HUDEP-2 (cell line): ENCODE results near the gene TAF6.

Experiments used
- DNase-seq, 76 experiments: peaks; one replicate each; lab custom pipeline; 2025; ENCODE audit not compliant: unreplicated experiment in 76 of 76; lab: John Stamatoyannopoulos, UW

The TAF6 gene

GRCh38 chr7:100098913-100099312 lies 20.2 kb downstream of the TAF6 start:
- no peak for DNase-seq

- no peak for DNase-seq
These were observed 23.5 kb downstream of the TAF6 start for GRCh38 chr7:100095704-100096103.

- no peak for DNase-seq
These were observed 23.9 kb downstream of the TAF6 start for GRCh38 chr7:100095289-100095688.

DNA sequence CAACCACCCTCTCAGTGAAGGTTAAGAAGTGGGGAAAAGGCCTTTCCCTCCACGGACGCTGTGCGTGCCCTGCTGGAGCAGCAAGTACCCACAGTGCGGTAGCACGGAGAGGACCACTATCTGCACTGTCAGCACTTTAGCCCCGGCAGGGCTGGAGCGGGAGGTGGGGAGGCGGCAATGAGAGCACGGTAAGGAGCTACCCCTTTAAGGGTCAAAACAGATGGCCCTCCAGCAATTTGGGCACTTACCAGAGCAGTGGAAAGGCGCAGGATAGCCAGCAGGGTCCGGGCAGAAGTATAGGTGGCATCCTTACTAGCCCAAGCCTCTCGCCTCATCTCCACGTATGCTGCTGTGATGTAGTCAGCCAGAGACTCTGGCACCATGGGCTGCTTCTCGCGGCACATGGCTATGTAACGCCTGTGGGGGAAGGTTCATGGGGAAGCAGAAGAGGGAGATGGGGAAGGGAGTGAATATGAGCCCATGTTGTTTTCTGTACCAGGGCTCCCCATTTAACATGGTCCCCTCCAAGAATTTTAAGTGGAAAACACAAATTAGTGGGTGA lies 25.2 kb downstream of the TAF6 start:
- no peak for DNase-seq

DNA sequence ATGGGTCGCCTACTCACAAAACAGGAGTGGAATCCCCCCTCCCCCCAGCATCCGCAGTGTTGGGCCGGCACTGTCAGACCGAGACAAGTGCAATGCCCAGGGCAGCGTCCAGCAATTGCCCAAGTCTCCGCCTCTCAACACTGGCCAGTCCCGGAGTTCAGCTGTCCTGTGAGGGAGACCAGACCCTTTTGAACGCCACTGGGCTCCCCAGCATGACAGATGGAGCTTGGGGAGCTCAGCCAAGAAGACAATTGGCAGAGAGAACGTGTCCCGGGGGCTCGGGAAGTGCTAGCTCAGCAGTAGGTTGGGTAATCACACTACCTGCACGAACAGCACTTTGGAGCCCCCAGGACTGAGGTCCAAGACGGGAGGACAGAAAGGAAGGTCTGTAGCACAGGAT lies 25.7 kb downstream of the TAF6 start:
- no peak for DNase-seq

- no peak for DNase-seq
These were observed 26.1 kb downstream of the TAF6 start for GRCh38 chr7:100093054-100093453.

- peak in 14 of 76 experiments; percentile 3 to 38 (median 13) for DNase-seq
These were observed 27.6 kb downstream of the TAF6 start for GRCh38 chr7:100091411-100092181.

DNA sequence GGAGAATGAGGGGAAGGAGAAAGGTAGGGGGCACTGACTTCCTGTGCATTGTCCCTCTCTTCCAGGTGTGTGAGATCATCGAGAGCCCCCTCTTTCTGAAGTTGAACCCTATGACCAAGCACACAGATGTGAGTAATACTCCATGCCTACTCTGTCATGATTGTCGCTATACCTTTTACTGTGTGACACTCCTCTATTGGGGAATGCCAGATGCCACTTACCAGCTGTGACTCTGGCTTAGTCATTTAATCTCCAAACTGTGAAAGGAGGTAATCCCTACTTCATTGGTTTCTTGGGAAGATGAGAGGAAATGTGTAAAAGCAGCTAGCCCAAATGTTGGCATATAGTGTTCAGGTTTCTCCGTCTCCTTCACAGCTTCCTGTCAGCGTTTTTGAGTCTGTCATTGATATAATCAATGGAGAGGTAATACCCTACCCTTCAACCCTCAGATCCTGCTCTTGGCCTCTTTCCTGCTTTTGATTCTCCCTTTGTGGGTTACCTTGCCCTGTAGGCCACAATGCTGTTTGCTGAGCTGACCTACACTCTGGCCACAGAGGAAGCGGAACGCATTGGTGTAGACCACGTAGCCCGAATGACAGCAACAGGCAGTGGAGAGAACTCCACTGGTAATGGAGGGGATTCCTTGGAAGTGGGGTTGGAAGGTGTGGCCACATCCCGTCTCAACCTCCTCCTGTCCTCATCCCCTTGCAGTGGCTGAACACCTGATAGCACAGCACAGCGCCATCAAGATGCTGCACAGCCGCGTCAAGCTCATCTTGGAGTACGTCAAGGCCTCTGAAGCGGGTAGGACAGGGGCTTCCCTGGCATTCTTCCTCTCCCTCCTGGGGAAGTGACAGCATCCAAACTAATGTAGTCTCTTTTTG lies 28.4 kb downstream of the TAF6 start:
- DNase-seq: no peak

DNA sequence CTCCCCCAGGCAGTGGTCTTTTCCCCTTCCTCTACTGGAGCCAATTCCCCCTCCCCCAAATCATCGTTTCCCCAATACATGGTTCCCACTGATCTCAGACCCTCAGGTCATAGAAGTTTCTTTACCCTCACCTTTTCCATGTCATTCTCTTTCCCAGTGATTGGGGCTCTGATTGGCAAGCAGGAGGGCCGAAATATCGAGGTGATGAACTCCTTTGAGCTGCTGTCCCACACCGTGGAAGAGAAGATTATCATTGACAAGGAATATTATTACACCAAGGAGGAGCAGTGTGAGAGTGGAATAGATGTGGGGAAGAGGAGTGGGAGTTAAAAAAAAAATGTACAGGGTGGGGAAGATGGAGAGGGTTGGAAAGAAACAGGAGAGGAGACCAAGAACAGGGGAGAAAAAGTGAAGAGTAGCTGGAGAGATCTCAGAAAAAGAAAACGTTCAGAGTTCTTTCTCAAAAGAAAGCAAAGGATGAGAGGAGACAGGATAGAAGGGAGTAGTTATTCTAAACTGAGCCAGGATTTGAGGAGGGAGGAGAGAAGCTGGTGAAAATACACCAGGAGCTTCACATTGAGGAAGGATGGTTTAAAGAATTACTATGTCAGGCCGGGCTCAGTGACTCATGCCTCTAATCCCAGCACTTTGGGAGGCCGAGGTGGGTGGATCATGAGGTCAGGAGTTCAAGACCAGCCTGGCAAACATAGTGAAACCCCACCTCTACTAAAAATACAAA lies 29.5 kb downstream of the TAF6 start:
- DNase-seq: no peak

DNA sequence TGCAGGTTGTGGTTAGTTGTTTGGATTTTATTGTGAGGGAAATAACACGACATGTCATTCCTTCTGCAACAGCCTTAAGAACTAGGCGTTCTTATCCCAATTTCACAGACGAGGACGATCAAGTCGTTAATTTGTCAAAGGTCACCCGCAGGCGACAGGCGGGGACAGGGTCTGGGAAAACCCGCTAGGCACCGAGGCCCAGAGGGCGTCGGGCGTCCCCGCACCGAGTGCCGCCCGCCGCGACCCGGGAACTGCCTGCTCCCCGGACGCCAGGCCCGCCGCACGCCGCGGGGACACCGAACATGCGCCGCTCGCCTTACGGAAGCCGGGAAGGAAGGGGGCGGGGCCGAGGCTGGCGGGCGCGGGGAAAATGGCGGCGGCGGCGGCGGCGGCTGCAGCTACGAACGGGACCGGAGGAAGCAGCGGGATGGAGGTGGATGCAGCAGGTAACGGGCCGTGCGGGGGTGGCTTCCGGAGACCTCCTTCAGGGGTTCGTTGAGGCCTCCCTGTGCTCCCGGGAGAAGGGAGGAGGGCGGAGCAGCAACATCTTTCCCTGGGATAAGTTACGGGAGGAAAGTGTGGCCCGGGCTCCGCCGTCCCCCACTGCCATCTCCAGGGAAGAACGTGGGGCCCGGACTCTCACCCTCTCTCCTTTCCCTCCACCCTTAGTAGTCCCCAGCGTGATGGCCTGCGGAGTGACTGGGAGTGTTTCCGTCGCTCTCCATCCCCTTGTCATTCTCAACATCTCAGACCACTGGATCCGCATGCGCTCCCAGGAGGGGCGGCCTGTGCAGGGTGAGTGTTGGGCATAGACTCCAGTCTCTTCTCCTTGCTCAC lies 30.3 kb downstream of the TAF6 start, which contains the start of gene COPS6:
TSS of gene COPS6 (plus strand) at position 349 of the 837 bp plus-strand sequence. CDS start at position 371, 22 bp downstream.
- peak in 69 of 76 experiments; percentile 11 to 82 (median 60) for DNase-seq

DNA sequence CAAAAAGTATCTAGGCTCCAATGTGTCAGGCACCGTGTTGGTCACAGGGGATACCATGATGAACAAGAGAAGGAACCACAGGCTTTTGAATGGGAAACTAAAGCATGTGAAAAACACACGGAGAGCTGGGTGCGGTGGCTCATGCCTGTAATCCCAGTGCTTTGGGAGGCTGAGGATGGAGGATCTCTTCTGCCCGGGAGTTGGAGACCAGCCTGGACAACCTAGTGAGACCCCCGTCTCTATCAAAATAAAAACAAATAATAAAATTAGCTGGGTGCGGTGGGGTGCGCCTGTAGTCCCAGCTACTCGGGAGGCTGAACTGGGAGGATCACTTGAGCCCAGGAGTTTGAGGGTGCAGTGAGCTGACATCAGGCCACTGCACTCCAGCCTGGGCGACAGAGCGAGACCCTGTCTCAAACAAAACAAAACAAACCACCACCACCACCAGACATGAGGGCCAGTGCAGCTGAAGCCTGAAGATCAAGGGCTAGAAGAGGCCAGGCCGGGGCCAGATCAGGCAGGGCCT lies 31.0 kb downstream of the TAF6 start:
- no peak for DNase-seq

DNA sequence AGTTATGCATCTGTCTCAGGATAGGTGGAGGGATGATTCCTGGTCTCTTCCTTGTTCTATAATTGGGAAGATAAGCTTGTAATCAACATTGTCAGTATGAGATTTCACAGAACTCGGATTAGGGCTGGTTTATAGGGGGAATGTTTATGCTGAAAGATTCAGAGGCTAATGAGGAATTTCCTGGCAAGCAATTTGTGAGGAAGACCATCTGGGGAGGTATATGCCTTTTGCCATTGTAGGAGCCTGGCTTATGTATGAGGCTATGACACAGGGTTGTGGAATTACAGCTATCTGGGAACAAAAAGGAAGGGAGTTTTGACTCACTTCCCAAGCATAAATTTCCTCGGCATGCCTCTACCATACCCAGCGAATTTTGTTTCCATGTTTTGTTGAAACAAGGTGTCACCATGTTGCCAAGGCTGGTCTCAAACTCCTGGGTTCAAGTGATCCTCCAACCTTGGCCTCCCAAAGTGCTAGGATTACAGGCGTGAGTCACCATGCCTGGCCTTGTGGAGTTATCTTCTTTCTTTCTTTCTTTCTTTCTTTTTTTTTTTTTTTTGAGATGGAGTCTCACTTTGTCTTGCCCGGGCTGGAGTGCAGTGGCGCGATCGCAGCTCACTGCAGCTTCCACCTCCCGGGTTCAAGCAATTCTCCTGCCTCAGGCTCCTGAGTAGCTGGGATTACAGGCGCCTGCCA lies 32.0 kb downstream of the TAF6 start:
- DNase-seq: no peak

DNA sequence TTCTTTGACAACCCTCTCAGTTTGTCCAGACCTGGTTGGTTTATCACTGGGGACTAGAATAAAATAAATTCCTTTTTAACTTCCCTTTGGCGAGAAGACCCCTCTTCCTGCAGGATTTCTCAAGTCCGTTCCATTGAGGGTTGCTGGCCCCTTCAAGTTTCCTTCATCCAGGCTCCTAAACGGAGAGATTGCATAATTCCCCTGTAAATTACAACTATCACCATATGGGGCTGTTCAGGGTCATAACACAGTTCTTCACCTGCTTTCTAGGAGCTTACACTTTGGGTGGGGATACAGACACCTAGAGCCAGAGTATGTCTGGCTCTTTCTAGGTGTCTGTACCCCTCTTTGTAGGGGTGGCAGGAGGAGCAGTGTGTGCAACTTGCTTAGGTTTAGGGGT lies 33.6 kb downstream of the TAF6 start:
- DNase-seq: no peak

- DNase-seq: no peak
These were observed 36.2 kb downstream of the TAF6 start for GRCh38 chr7:100082978-100083377.

DNA sequence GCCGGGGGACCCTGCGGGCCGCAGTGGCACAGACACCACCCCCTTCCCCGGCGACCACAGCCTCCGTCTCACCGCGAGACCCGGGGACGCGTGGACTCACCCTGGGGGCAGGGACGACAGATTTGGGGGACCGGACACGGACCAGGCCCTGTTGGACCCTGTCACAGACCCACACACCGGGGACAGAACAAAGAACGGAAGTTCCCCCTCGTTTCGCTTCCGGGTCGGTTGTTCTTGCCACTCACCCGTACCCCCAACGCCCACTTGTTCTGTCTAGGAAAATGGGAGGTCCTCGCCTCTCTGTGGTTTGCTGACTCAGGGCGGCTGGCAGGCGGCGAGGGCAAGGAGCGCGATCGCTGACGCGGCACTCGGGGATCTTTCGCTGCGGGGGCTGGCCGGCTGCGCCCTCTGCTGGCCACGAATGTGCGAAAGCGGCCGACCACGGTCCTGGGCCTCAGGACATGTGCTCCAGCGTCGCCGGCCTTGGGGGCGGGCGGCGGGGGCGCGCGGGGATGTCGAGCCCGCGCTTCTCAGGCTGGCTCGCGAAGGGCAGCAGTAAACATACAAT lies 37.5 kb downstream of the TAF6 start, which contains the start of gene ZNF3:
TSS of gene ZNF3 (minus strand) at position 189 of the 568 bp plus-strand sequence. CDS start 4,366 bp downstream, outside the sequence.
- peak; percentile 44 to 99 (median 98) for DNase-seq

DNA sequence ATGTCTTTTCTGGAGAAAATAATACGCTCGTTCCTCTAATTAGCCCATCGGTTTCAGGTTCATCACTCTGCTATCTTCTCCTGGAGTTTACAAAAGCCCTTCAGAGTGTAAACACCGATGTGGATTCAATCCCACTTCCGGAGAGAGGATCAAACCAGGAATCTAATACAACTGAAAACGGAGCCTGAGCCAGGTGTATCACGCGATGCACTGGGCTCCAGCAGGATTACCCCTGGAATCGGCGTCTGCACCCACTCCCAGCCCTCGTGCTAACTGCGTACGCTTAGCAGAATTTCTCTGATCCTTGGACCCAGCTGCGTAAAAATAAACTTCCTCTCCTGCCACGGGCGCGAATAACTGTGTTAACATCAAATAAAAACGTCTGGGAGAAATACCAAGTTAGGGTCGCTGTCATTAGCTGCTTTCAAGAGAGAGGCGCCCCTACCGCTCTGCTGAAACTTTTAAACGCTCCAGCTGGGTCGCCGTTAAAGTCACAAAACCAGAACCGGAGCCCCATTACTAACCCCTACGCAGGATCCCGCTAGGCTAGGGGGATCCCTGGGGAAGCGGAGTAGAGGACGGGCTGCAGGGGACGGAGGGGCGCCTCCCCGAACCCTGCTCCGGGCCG lies 38.1 kb downstream of the TAF6 start:
- peak in 2 of 76 experiments; percentile 3 to 14 for DNase-seq

GRCh38 chr7:100079024-100079560 lies 40.1 kb downstream of the TAF6 start:
- no peak for DNase-seq

GRCh38 chr7:100077205-100077604 lies 42.0 kb downstream of the TAF6 start:
- no peak for DNase-seq
